ENCODE data around the gene AVEN.

AVEN gene

GRCh38 chr15:33963831-33964664 lies 75.0 kb downstream of the AVEN start:
- Histone ChIP-seq H3K27me3 (replicated peaks; ENCODE audit: control insufficient read depth, insufficient read depth, low read length) (no peaks in the 10 kb centered on the region), H3K36me3 (ENCODE audit: control insufficient read depth, insufficient read depth, low read length) (no peaks in the 10 kb centered on the region), H3K4me3 (replicated peaks; ENCODE audit: low read depth, low read length) (no peak overlapping the region)
- TF ChIP-seq, protein P1, sequence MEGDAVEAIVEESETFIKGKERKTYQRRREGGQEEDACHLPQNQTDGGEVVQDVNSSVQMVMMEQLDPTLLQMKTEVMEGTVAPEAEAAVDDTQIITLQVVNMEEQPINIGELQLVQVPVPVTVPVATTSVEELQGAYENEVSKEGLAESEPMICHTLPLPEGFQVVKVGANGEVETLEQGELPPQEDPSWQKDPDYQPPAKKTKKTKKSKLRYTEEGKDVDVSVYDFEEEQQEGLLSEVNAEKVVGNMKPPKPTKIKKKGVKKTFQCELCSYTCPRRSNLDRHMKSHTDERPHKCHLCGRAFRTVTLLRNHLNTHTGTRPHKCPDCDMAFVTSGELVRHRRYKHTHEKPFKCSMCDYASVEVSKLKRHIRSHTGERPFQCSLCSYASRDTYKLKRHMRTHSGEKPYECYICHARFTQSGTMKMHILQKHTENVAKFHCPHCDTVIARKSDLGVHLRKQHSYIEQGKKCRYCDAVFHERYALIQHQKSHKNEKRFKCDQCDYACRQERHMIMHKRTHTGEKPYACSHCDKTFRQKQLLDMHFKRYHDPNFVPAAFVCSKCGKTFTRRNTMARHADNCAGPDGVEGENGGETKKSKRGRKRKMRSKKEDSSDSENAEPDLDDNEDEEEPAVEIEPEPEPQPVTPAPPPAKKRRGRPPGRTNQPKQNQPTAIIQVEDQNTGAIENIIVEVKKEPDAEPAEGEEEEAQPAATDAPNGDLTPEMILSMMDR (IDR thresholded peaks at IDR 0.05; ENCODE audit: insufficient read depth, low read length, poor library complexity, severe bottlenecking) = peak; percentile 77
- DNase-seq (ENCODE audit: extremely low read depth, insufficient read length) = no peak

- DNase-seq (ENCODE audit: extremely low read depth, insufficient read length) = no peak
- TF ChIP-seq, protein P1 (IDR thresholded peaks at IDR 0.05; ENCODE audit: insufficient read depth, low read length, poor library complexity, severe bottlenecking) = no peak
- Histone ChIP-seq H3K36me3 (ENCODE audit: control insufficient read depth, insufficient read depth, low read length) (no peaks in the 10 kb centered on the region), H3K4me3 (replicated peaks; ENCODE audit: low read depth, low read length) (no peak overlapping the region), H3K27me3 (replicated peaks; ENCODE audit: control insufficient read depth, insufficient read depth, low read length) (no peaks in the 10 kb centered on the region)
Observed at GRCh38 chr15:33960549-33960935, 78.5 kb downstream of the AVEN start.

- Histone ChIP-seq H3K4me3 (replicated peaks; ENCODE audit: low read depth, low read length) (no peak overlapping the region), H3K27me3 (replicated peaks; ENCODE audit: control insufficient read depth, insufficient read depth, low read length) (no peaks in the 10 kb centered on the region), H3K36me3 (ENCODE audit: control insufficient read depth, insufficient read depth, low read length) (no peaks in the 10 kb centered on the region)
- DNase-seq (ENCODE audit: extremely low read depth, insufficient read length) = no peak
- TF ChIP-seq, protein P1 (IDR thresholded peaks at IDR 0.05; ENCODE audit: insufficient read depth, low read length, poor library complexity, severe bottlenecking) = no peak
Observed at GRCh38 chr15:33959844-33960548, 79.0 kb downstream of the AVEN start.

GRCh38 chr15:33956397-33956796 lies 82.6 kb downstream of the AVEN start:
- Histone ChIP-seq H3K36me3 (ENCODE audit: control insufficient read depth, insufficient read depth, low read length) (no peaks in the 10 kb centered on the region), H3K4me3 (replicated peaks; ENCODE audit: low read depth, low read length) (no peak overlapping the region), H3K27me3 (replicated peaks; ENCODE audit: control insufficient read depth, insufficient read depth, low read length) (no peaks in the 10 kb centered on the region)
- DNase-seq (ENCODE audit: extremely low read depth, insufficient read length) = no peak
- TF ChIP-seq, protein P1 (IDR thresholded peaks at IDR 0.05; ENCODE audit: insufficient read depth, low read length, poor library complexity, severe bottlenecking) = no peak

DNA sequence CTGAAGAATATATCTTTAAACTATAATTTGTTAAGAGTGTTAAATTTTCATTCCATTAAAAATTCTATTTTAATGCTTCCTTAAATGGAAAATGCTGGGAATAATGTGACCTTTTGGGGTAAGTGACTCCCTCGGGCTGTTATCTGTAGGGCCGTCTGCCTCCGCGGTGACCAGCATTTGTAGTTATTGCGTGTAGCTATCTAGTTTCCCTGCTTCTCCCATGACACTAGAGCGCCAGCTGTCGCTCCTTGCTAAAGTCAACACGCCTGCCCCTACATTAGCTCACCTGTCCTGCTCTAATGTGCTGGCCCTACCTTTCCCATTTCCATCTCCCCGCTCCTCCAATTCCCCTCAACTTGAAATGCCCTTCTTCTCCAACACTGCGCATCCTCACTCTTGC lies 83.1 kb downstream of the AVEN start:
- H3K4me3 ChIP-seq (replicated peaks; ENCODE audit: low read depth, low read length) = no peak overlapping the region
- DNase-seq (ENCODE audit: extremely low read depth, insufficient read length) = no peak
- TF ChIP-seq, protein P1 (IDR thresholded peaks at IDR 0.05; ENCODE audit: insufficient read depth, low read length, poor library complexity, severe bottlenecking) = no peak
- no peaks in the 10 kb centered on the region for H3K27me3 ChIP-seq (replicated peaks; ENCODE audit: control insufficient read depth, insufficient read depth, low read length)
- no peaks in the 10 kb centered on the region for H3K36me3 ChIP-seq (ENCODE audit: control insufficient read depth, insufficient read depth, low read length)

Measured in GM06990 (cell line).